NCI-H446 treated with DMSO at 0.1 percent for 48 hours (cell line): ENCODE measurements around the gene MAPKAP1.
"Not testable (repeated sequence)": the region's sequence is repeated elsewhere in the genome, so short reads cannot be mapped to it uniquely, and the experiment has no call there.

Experiments
- DNase-seq: peaks from one replicate; lab custom pipeline; 2025; lab: John Stamatoyannopoulos, UW

Gene MAPKAP1

GRCh38 chr9:125409637-125410521 lies 297.1 kb downstream of the MAPKAP1 start:
- DNase-seq, result no peak

GRCh38 chr9:125409217-125409636 lies 297.8 kb downstream of the MAPKAP1 start:
- no peak for DNase-seq

- no peak for DNase-seq
These were observed 298.8 kb downstream of the MAPKAP1 start for GRCh38 chr9:125407974-125408900.

- no peak for DNase-seq
These were observed 299.5 kb downstream of the MAPKAP1 start for GRCh38 chr9:125407432-125407973.

GRCh38 chr9:125406810-125407087 lies 300.3 kb downstream of the MAPKAP1 start:
- no peak for DNase-seq

GRCh38 chr9:125405938-125406809 lies 300.8 kb downstream of the MAPKAP1 start:
- DNase-seq, result no peak

GRCh38 chr9:125404733-125405132 lies 302.3 kb downstream of the MAPKAP1 start:
- no peak for DNase-seq

- DNase-seq, result no peak
These were observed 306.0 kb downstream of the MAPKAP1 start for GRCh38 chr9:125400725-125401716.

- not testable (repeated sequence) for DNase-seq
These were observed 306.8 kb downstream of the MAPKAP1 start for GRCh38 chr9:125400232-125400631.

- DNase-seq, result no peak
These were observed 307.3 kb downstream of the MAPKAP1 start for GRCh38 chr9:125399666-125400065.

- no peak for DNase-seq
These were observed 307.8 kb downstream of the MAPKAP1 start for GRCh38 chr9:125399165-125399564.

GRCh38 chr9:125398243-125398642 lies 308.8 kb downstream of the MAPKAP1 start:
- no peak for DNase-seq

- DNase-seq, result no peak
These were observed 309.3 kb downstream of the MAPKAP1 start for GRCh38 chr9:125397736-125398135.

- DNase-seq, result no peak
These were observed 310.2 kb downstream of the MAPKAP1 start for GRCh38 chr9:125396799-125397198.

- no peak for DNase-seq
These were observed 313.6 kb downstream of the MAPKAP1 start for GRCh38 chr9:125393426-125393825.

GRCh38 chr9:125391704-125392103 lies 315.3 kb downstream of the MAPKAP1 start:
- no peak for DNase-seq

- no peak for DNase-seq
These were observed 318.0 kb downstream of the MAPKAP1 start for GRCh38 chr9:125388978-125389377.

- DNase-seq, result no peak
These were observed 319.0 kb downstream of the MAPKAP1 start for GRCh38 chr9:125387861-125388524.
